ENCODE data around the gene MAP4K4.

- TF ChIP-seq JUN (CRISPR knock-in tag; IDR thresholded peaks at IDR 0.05): no peak
- TF ChIP-seq ZNF709 (CRISPR knock-in tag; IDR thresholded peaks at IDR 0.05): no peak
- no peak for TF ChIP-seq ZNF224 (CRISPR knock-in tag; IDR thresholded peaks at IDR 0.05)
- TF ChIP-seq STAT6 (CRISPR knock-in tag; IDR thresholded peaks at IDR 0.05; ENCODE audit: borderline replicate concordance): no peak
- no peak for TF ChIP-seq ZNF740 (CRISPR knock-in tag; IDR thresholded peaks at IDR 0.05)
- no peak for TF ChIP-seq TCF12 (IDR thresholded peaks at IDR 0.05)
- TF ChIP-seq TCF12 (CRISPR knock-in tag; IDR thresholded peaks at IDR 0.05): no peak
- TF ChIP-seq ZNF784 (CRISPR knock-in tag; IDR thresholded peaks at IDR 0.05; ENCODE audit: borderline replicate concordance): no peak
- no peak for TF ChIP-seq ZNF572 (CRISPR knock-in tag; IDR thresholded peaks at IDR 0.05)
- TF ChIP-seq GABPA (IDR thresholded peaks at IDR 0.05; ENCODE audit: low read depth, low read length): no peak
- no peak for TF ChIP-seq GABPA (CRISPR knock-in tag; IDR thresholded peaks at IDR 0.05; ENCODE audit: low read depth)
- TF ChIP-seq NFIC (IDR thresholded peaks at IDR 0.05; ENCODE audit: low read length): no peak
Measured at GRCh38 chr2:101821828-101822458, 124.4 kb downstream of the MAP4K4 start.
